Chondrocyte (in vitro differentiated cells): ENCODE results near the gene C16orf89. TPM values are rescaled to one million over a fixed set of nuclear protein-coding genes. Genes with fewer than 3 reads are reported as not detected.
"Not testable (repeated sequence)": the region's sequence is repeated elsewhere in the genome, so short reads cannot be mapped to it uniquely, and the experiment has no call there.

Experiments
- DNase-seq: peaks from one replicate; pipeline ENCODE4 v3.0.0; 2021; ENCODE audit warnings: mixed read lengths, low spot score
- H3K27ac Mint-ChIP-seq: one replicate; pipeline ENCODE4 v1.8.0; 2021; ENCODE audit warnings: mild to moderate bottlenecking, moderate library complexity, mixed read lengths; ENCODE audit not compliant: unreplicated experiment
- H3K27me3 Mint-ChIP-seq: 2 replicates; pipeline ENCODE4 v1.8.0; 2021; ENCODE audit warnings: low read depth, mixed read lengths
- H3K36me3 Mint-ChIP-seq: 2 replicates; pipeline ENCODE4 v1.8.0; 2021; ENCODE audit warnings: low read depth, mixed read lengths
- H3K4me1 Mint-ChIP-seq: 2 replicates; pipeline ENCODE4 v1.8.0; 2021; ENCODE audit warnings: low read depth, mild to moderate bottlenecking, mixed read lengths
- H3K4me3 Mint-ChIP-seq: one replicate; pipeline ENCODE4 v1.8.0; 2021; ENCODE audit warnings: mild to moderate bottlenecking, moderate library complexity, mixed read lengths; ENCODE audit not compliant: unreplicated experiment
- H3K9me3 Mint-ChIP-seq: 2 replicates; pipeline ENCODE4 v1.8.0; 2021; ENCODE audit warnings: low read depth, mixed read lengths
- total RNA-seq: library from RNA; stranded (reverse); gene quantifications from 3 replicates; pipeline ENCODE4 v1.2.1, GENCODE V29; 2021
- TF ChIP-seq, protein P1 (sequence below): fragments of 200-600 bp; sonication (generic); IDR thresholded peaks from 2 replicates; pipeline ENCODE4 v1.5.0; 2021; ENCODE audit warnings: antibody characterized with exemption, mild to moderate bottlenecking, moderate library complexity

C16orf89 gene
- total RNA-seq, 1 donor from 2014 or later, result not detected

DNA sequence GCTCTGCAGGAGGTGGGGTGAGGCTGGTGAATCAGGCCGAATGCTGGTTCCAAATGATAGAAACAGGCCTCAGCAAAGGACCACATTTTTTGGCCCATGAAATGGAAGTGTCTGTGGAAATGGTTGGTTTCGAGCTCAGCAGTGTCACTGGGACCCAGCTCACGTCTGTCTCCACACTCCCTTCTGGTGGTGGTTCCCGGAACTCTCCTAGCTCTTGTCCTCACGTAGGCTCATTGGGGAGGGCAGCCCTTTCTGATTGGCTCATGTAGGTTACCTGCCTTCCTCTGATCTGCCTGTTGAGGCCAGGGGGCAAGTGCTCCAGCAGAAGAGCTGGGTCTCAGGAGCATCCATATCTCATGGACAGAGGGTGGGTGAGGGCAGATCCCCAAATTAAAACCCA is 9.9 kb upstream of the C16orf89 start:
- TF ChIP-seq, protein P1, sequence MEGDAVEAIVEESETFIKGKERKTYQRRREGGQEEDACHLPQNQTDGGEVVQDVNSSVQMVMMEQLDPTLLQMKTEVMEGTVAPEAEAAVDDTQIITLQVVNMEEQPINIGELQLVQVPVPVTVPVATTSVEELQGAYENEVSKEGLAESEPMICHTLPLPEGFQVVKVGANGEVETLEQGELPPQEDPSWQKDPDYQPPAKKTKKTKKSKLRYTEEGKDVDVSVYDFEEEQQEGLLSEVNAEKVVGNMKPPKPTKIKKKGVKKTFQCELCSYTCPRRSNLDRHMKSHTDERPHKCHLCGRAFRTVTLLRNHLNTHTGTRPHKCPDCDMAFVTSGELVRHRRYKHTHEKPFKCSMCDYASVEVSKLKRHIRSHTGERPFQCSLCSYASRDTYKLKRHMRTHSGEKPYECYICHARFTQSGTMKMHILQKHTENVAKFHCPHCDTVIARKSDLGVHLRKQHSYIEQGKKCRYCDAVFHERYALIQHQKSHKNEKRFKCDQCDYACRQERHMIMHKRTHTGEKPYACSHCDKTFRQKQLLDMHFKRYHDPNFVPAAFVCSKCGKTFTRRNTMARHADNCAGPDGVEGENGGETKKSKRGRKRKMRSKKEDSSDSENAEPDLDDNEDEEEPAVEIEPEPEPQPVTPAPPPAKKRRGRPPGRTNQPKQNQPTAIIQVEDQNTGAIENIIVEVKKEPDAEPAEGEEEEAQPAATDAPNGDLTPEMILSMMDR, result no peak
- peak; percentile 34 for DNase-seq
- Mint-ChIP-seq H3K36me3 (peaks cover 10% of the 10 kb centered on the region), H3K27ac (no peak overlapping the region), H3K9me3 (no peaks in the 10 kb centered on the region), H3K27me3 (no peaks in the 10 kb centered on the region), H3K4me1 (peaks cover 22% of the 10 kb centered on the region), H3K4me3 (no peak overlapping the region)

DNA sequence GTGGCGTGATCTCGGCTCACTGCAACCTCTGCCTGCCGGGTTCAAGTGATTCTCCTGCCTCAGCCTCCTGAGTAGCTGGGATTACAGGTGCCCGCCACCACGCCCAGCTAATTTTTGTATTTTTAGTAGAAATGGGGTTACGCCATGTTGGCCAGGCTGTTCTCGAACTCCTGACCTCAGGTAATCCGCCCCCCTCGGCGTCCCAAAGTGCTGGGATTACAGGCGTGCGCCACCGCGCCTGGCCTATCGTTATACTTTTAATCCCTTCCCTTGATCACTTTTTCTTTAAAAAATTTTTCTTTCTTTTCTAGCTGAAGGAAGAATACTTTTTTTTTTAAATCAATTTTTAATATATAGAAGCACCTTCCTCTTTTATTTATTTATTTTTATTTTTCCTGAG is 8.0 kb upstream of the C16orf89 start:
- H3K36me3 Mint-ChIP-seq, H3K4me3 Mint-ChIP-seq: not testable (repeated sequence)
- peaks cover 22% of the 10 kb centered on the region for H3K4me1 Mint-ChIP-seq

DNA sequence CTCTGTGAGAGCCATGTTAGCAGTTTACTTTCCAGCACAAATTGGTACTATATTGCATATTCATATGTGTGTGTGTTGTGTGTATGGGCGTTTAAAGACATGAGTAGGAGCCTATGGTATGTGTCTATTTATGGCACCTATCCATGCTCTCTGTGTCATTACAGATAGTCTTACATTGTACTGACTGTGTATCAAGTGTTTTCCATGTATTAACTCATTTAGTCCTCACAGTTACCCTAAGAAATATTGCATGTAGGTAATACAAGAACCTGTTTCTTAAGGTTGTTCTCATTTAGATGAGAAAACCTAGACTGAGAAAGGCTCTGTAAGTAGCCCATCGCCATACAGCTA is 7.5 kb upstream of the C16orf89 start:
- H3K9me3 Mint-ChIP-seq, result no peaks in the 10 kb centered on the region
- no peaks in the 10 kb centered on the region for H3K27me3 Mint-ChIP-seq
- TF ChIP-seq, protein P1, result no peak
- peak overlapping the region; percentile 97 for H3K4me3 Mint-ChIP-seq
- H3K36me3 Mint-ChIP-seq, result peaks cover 8% of the 10 kb centered on the region
- DNase-seq, result no peak
- H3K27ac Mint-ChIP-seq, result no peak overlapping the region
- peaks cover 22% of the 10 kb centered on the region for H3K4me1 Mint-ChIP-seq

More for the DNA sequence above, 8.0 kb upstream of the C16orf89 start:
- peak; percentile 27 for DNase-seq
- H3K27ac Mint-ChIP-seq, H3K9me3 Mint-ChIP-seq, H3K27me3 Mint-ChIP-seq: not testable (repeated sequence)

DNA sequence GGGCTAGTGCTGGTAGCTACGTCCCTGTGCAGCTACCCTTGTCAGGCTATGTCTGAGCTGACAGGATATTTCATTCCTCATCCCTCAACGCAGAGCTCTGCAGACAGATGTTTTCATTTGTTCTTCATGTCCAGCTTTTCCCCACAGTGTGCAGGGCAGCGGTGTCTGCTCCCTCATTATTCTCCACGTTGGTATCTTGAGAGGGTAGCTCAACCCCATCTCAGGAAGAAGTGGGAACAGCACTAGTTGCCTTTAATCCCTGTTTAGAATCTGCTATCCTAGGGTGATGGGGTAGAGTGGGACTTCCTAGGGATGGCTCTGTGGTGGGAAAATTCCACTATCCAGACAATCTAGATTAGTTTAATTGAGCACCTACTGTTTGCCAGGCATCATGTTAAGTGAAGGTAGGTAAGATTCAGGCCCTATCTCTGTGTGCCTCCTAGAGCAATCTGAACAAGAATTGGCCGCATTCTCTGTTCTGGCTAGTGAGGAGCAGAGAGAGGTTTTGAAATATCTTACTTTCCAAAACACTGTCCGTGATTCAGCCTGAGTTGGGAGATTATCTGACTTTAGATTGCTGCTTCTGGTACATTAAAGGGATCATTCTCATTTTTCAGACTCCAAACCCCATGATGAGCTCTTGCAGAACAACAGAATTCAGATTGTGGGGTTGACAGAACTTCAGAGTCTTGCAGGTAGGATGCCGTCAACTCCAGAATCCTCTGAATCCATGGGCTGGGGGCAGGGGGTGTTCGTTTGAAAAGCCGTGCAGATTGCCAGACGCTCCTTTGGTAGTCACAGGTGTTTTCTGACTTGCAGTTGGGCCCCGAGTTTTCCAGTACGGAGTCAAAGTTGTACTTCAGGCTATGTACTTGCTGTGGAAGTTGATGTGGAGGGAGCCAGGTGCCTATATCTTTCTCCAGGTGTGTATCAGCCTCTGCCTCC is 6.8 kb upstream of the C16orf89 start:
- H3K4me3 Mint-ChIP-seq, result peak overlapping the region; percentile 97
- H3K4me1 Mint-ChIP-seq, result peaks cover 22% of the 10 kb centered on the region
- peak; percentile 50 for DNase-seq
- TF ChIP-seq, protein P1, result no peak
- peak overlapping the region; percentile 95 for H3K27ac Mint-ChIP-seq
- H3K27me3 Mint-ChIP-seq, result peaks cover 5% of the 10 kb centered on the region
- H3K9me3 Mint-ChIP-seq, result no peaks in the 10 kb centered on the region
- peaks cover 6% of the 10 kb centered on the region for H3K36me3 Mint-ChIP-seq

DNA sequence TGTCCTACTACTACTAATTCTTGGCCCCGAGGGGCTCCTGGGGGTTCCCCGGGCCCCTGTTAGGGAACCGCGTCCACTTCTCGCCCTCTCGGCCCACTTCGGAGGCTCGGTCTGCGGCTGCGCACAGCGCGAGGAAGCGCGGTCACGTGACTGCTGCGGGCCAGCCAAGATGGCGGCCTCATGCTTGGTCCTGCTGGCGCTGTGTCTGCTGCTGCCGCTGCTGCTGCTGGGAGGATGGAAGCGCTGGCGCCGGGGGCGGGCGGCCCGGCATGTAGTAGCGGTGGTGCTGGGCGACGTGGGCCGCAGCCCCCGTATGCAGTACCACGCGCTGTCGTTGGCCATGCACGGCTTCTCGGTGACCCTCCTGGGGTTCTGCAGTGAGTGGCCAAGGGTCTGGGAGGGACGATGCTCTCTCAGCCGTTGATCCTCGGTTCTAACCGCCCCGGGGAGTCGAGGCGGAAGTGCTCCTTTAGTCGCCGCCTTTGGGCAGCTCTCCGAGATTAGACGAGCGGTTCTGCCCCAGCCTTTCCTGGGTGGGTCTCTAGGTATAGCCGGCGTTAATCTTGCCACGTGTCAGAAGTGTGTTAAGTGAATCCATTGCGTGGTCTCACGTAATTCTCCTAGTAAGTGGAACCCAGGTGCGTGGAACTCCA is 6.1 kb upstream of the C16orf89 start, which contains the start of gene ALG1:
Gene ALG1 (plus strand): TSS at position 163 of the 653 bp plus-strand sequence. CDS start 7 bp downstream, at position 170.
- Mint-ChIP-seq H3K4me3 (peak within 1 kb of the TSS; percentile 97), H3K27me3 (peaks cover 11% of the 10 kb centered on the region), H3K27ac (peak within 1 kb of the TSS; percentile 95), H3K4me1 (peaks cover 22% of the 10 kb centered on the region), H3K9me3 (no peaks in the 10 kb centered on the region), H3K36me3 (peaks cover 6% of the 10 kb centered on the region)
- DNase-seq, result peak; percentile 94
- TF ChIP-seq, protein P1, result peak; percentile 14
